Neural progenitor cell (in vitro differentiated cells): ENCODE results near the gene PRKCD. TPM values are rescaled to one million over a fixed set of nuclear protein-coding genes. Genes with fewer than 3 reads are reported as not detected.
A peak's percentile ranks its signal among the peaks of the same experiment; 100 is the strongest.

Experiments used
- DNase-seq: peaks from one replicate; pipeline ENCODE4 v3.0.0-alpha.2; 2016; ENCODE audit warnings: low spot score
- H2AFZ ChIP-seq: fragments of 200-600 bp; sonication (generic); replicated peaks from 2 replicates; pipeline ENCODE4 v1.6.1; 2016; ENCODE audit warnings: antibody characterized with exemption
- H3F3A ChIP-seq: fragments of 200-600 bp; sonication (generic); 2 replicates; pipeline ENCODE4 v1.6.1; 2016; ENCODE audit warnings: antibody characterized with exemption, low read depth
- H3K27ac ChIP-seq: fragments of 200-600 bp; sonication (generic); 2 replicates; pipeline ENCODE4 v1.5.1; 2016; ENCODE audit warnings: mild to moderate bottlenecking
- H3K27me3 ChIP-seq: fragments of 200-600 bp; sonication (generic); 2 replicates; pipeline ENCODE4 v1.6.1; 2016; ENCODE audit warnings: mild to moderate bottlenecking, moderate library complexity
- H3K36me3 ChIP-seq: fragments of 200-600 bp; sonication (generic); 2 replicates; pipeline ENCODE4 v1.5.1; 2016
- H3K4me1 ChIP-seq: fragments of 200-600 bp; sonication (generic); 2 replicates; pipeline ENCODE4 v1.6.1; 2016; ENCODE audit warnings: mixed run types
- H3K4me2 ChIP-seq: fragments of 200-600 bp; sonication (generic); 2 replicates; pipeline ENCODE4 v1.6.1; 2016
- H3K4me3 ChIP-seq: fragments of 200-600 bp; sonication (generic); 2 replicates; pipeline ENCODE4 v1.5.1; 2016
- H3K79me2 ChIP-seq: fragments of 200-600 bp; sonication (generic); 2 replicates; pipeline ENCODE4 v1.6.1; 2016; ENCODE audit warnings: low read depth
- H3K9ac ChIP-seq: fragments of 200-600 bp; sonication (generic); 2 replicates; pipeline ENCODE4 v1.6.1; 2016
- H3K9me3 ChIP-seq: fragments of 200-600 bp; sonication (generic); 2 replicates; pipeline ENCODE4 v1.5.1; 2016; ENCODE audit warnings: low read depth
- H4K20me1 ChIP-seq: fragments of 200-600 bp; sonication (generic); 2 replicates; pipeline ENCODE4 v1.6.1; 2016; ENCODE audit warnings: low read depth
- H3K27ac Mint-ChIP-seq: 3 replicates; pipeline ENCODE4 v1.8.0; 2021; ENCODE audit warnings: mixed read lengths
- H3K27me3 Mint-ChIP-seq: 2 replicates; pipeline ENCODE4 v1.8.0; 2022; ENCODE audit warnings: low read depth, mild to moderate bottlenecking, inconsistent platforms, moderate library complexity, mixed read lengths; ENCODE audit not compliant: insufficient read depth
- H3K36me3 Mint-ChIP-seq: 3 replicates; pipeline ENCODE4 v1.8.0; 2021; ENCODE audit warnings: mixed read lengths
- H3K4me1 Mint-ChIP-seq: 3 replicates; pipeline ENCODE4 v1.8.0; 2021; ENCODE audit warnings: mixed read lengths
- H3K4me3 Mint-ChIP-seq: 3 replicates; pipeline ENCODE4 v1.8.0; 2021; ENCODE audit warnings: mild to moderate bottlenecking, moderate library complexity, mixed read lengths
- H3K9me3 Mint-ChIP-seq: 3 replicates; pipeline ENCODE4 v1.8.0; 2020; ENCODE audit warnings: mixed read lengths
- CTCF ChIP-seq: fragments of 200-600 bp; sonication (generic); IDR thresholded peaks from 2 replicates; pipeline ENCODE4 v1.5.1; 2017; ENCODE audit warnings: antibody characterized with exemption, mild to moderate bottlenecking
- EZH2 ChIP-seq: fragments of 200-600 bp; sonication (generic); IDR thresholded peaks from 2 replicates; pipeline ENCODE4 v1.6.1; 2017; ENCODE audit warnings: antibody characterized with exemption, mild to moderate bottlenecking, moderate library complexity
- EZH2phosphoT487 ChIP-seq: fragments of 200-600 bp; sonication (generic); IDR thresholded peaks from 2 replicates; pipeline ENCODE4 v1.6.1; 2017; ENCODE audit warnings: antibody characterized with exemption
- total RNA-seq: library from RNA; depleted of rRNA; stranded (reverse); fragments of >200 nt; gene quantifications from 2 replicates; pipeline ENCODE4 v1.2.3, GENCODE V29; 2015; ENCODE audit warnings: low replicate concordance

Gene PRKCD
- total RNA-seq, 1 donor from 2014 or later, result 8.9 TPM

- Histone ChIP-seq H3K36me3 (no peaks in the 10 kb centered on the region), H4K20me1 (no peaks in the 10 kb centered on the region), H3K4me2 (no peak overlapping the region), H3K79me2 (no peaks in the 10 kb centered on the region), H3F3A (peaks cover 9% of the 10 kb centered on the region), H3K4me1 (no peaks in the 10 kb centered on the region), H2AFZ (no peak overlapping the region), H3K27ac (no peak overlapping the region), H3K9ac (no peak overlapping the region), H3K4me3 (no peak overlapping the region), H3K9me3 (no peaks in the 10 kb centered on the region), H3K27me3 (no peaks in the 10 kb centered on the region)
- no peak overlapping the region for H3K27ac Mint-ChIP-seq
- H3K4me1 Mint-ChIP-seq, result no peaks in the 10 kb centered on the region
- no peak overlapping the region for H3K4me3 Mint-ChIP-seq
- peaks cover 9% of the 10 kb centered on the region for H3K27me3 Mint-ChIP-seq
- no peak for TF ChIP-seq EZH2phosphoT487
- TF ChIP-seq EZH2, result no peak
- no peak for TF ChIP-seq CTCF
- peaks cover 9% of the 10 kb centered on the region for H3K36me3 Mint-ChIP-seq
- DNase-seq, result no peak
- H3K9me3 Mint-ChIP-seq, result no peaks in the 10 kb centered on the region
These were observed 65.9 kb downstream of the PRKCD start for GRCh38 chr3:53226841-53227407.

GRCh38 chr3:53227993-53228885 is 67.2 kb downstream of the PRKCD start:
- no peak overlapping the region for H3K27ac Mint-ChIP-seq
- no peaks in the 10 kb centered on the region for H3K9me3 ChIP-seq
- H3K27me3 Mint-ChIP-seq, result peaks cover 5% of the 10 kb centered on the region
- H3K27me3 ChIP-seq, result no peaks in the 10 kb centered on the region
- H3K4me1 ChIP-seq, result no peaks in the 10 kb centered on the region
- H2AFZ ChIP-seq, result no peak overlapping the region
- H3K36me3 Mint-ChIP-seq, result peaks cover 7% of the 10 kb centered on the region
- no peaks in the 10 kb centered on the region for H3F3A ChIP-seq
- H3K27ac ChIP-seq, result no peak overlapping the region
- H3K9ac ChIP-seq, result no peak overlapping the region
- H3K9me3 Mint-ChIP-seq, result no peaks in the 10 kb centered on the region
- H3K36me3 ChIP-seq, result no peaks in the 10 kb centered on the region
- no peak overlapping the region for H3K4me2 ChIP-seq
- no peaks in the 10 kb centered on the region for H3K79me2 ChIP-seq
- H3K4me3 Mint-ChIP-seq, result no peak overlapping the region
- no peak for DNase-seq
- TF ChIP-seq EZH2 (no peak), CTCF (no peak), EZH2phosphoT487 (no peak)
- no peak overlapping the region for H3K4me3 ChIP-seq
- no peaks in the 10 kb centered on the region for H3K4me1 Mint-ChIP-seq
- peaks cover 3% of the 10 kb centered on the region for H4K20me1 ChIP-seq

GRCh38 chr3:53229171-53229570 is 68.2 kb downstream of the PRKCD start:
- Mint-ChIP-seq H3K27me3 (peaks cover 5% of the 10 kb centered on the region), H3K4me3 (no peak overlapping the region), H3K36me3 (peaks cover 12% of the 10 kb centered on the region), H3K9me3 (no peaks in the 10 kb centered on the region), H3K4me1 (peaks cover 2% of the 10 kb centered on the region), H3K27ac (peak overlapping the region; percentile 60)
- no peak overlapping the region for H3K4me3 ChIP-seq
- TF ChIP-seq EZH2phosphoT487 (no peak), CTCF (no peak), EZH2 (no peak)
- H2AFZ ChIP-seq, result no peak overlapping the region
- peaks cover 7% of the 10 kb centered on the region for H4K20me1 ChIP-seq
- H3F3A ChIP-seq, result no peaks in the 10 kb centered on the region
- no peak overlapping the region for H3K27ac ChIP-seq
- no peaks in the 10 kb centered on the region for H3K9me3 ChIP-seq
- DNase-seq, result no peak
- H3K4me2 ChIP-seq, result no peak overlapping the region
- no peaks in the 10 kb centered on the region for H3K36me3 ChIP-seq
- no peaks in the 10 kb centered on the region for H3K4me1 ChIP-seq
- H3K9ac ChIP-seq, result no peak overlapping the region
- no peaks in the 10 kb centered on the region for H3K79me2 ChIP-seq
- H3K27me3 ChIP-seq, result no peaks in the 10 kb centered on the region
